ENCODE measurements around the gene CAMK1D.
"Not testable (repeated sequence)": the region's sequence is repeated elsewhere in the genome, so short reads cannot be mapped to it uniquely, and the experiment has no call there.

CAMK1D gene

GRCh38 chr10:12848439-12849173 is 499.3 kb downstream of the CAMK1D start:
- Histone ChIP-seq H3K36me3 (ENCODE audit: control insufficient read depth, insufficient read depth, low read length) (no peaks in the 10 kb centered on the region), H3K27ac (ENCODE audit: insufficient read depth, low read depth, low read length, poor library complexity, severe bottlenecking) (no peak overlapping the region), H3K9me3 (ENCODE audit: control insufficient read depth, low read length) (no peaks in the 10 kb centered on the region), H3K27me3 (ENCODE audit: control insufficient read depth, insufficient read depth, low read length, poor library complexity, severe bottlenecking) (no peaks in the 10 kb centered on the region), H3K4me1 (ENCODE audit: control insufficient read depth, insufficient read depth, low read length) (no peaks in the 10 kb centered on the region), H3K4me3 (ENCODE audit: insufficient read depth, low read depth, low read length) (no peak overlapping the region)
- WGBS, 2 experiments = 83 to 84% methylated on average over 11 of the region's 11 CpGs

GRCh38 chr10:12849319-12850181 is 500.2 kb downstream of the CAMK1D start:
- Histone ChIP-seq H3K27me3 (ENCODE audit: control insufficient read depth, insufficient read depth, low read length, poor library complexity, severe bottlenecking) (no peaks in the 10 kb centered on the region), H3K4me1 (ENCODE audit: control insufficient read depth, insufficient read depth, low read length) (no peaks in the 10 kb centered on the region), H3K36me3 (ENCODE audit: control insufficient read depth, insufficient read depth, low read length) (no peaks in the 10 kb centered on the region), H3K27ac (ENCODE audit: insufficient read depth, low read depth, low read length, poor library complexity, severe bottlenecking) (no peak overlapping the region), H3K4me3 (ENCODE audit: insufficient read depth, low read depth, low read length) (no peak overlapping the region), H3K9me3 (ENCODE audit: control insufficient read depth, low read length) (no peaks in the 10 kb centered on the region)
- WGBS, 2 experiments = 88 to 90% methylated on average over 20 of the region's 20 CpGs

- no peaks in the 10 kb centered on the region for H3K9me3 ChIP-seq (ENCODE audit: control insufficient read depth, low read length)
- no peak overlapping the region for H3K27ac ChIP-seq (ENCODE audit: insufficient read depth, low read depth, low read length, poor library complexity, severe bottlenecking)
- no peaks in the 10 kb centered on the region for H3K27me3 ChIP-seq (ENCODE audit: control insufficient read depth, insufficient read depth, low read length, poor library complexity, severe bottlenecking)
These were observed 503.3 kb downstream of the CAMK1D start for GRCh38 chr10:12852687-12853086.

GRCh38 chr10:12854988-12855387 is 505.6 kb downstream of the CAMK1D start:
- no peak overlapping the region for H3K27ac ChIP-seq (ENCODE audit: insufficient read depth, low read depth, low read length, poor library complexity, severe bottlenecking)
- no peak overlapping the region for H3K4me3 ChIP-seq (ENCODE audit: insufficient read depth, low read depth, low read length)
- no peaks in the 10 kb centered on the region for H3K27me3 ChIP-seq (ENCODE audit: control insufficient read depth, insufficient read depth, low read length, poor library complexity, severe bottlenecking)
- H3K9me3 ChIP-seq (ENCODE audit: control insufficient read depth, low read length) = no peaks in the 10 kb centered on the region
- H3K4me1 ChIP-seq (ENCODE audit: control insufficient read depth, insufficient read depth, low read length) = no peaks in the 10 kb centered on the region
- WGBS, 2 experiments = 50% methylated on average over 2 of the region's 2 CpGs
- H3K36me3 ChIP-seq (ENCODE audit: control insufficient read depth, insufficient read depth, low read length) = no peaks in the 10 kb centered on the region

More at GRCh38 chr10:12852687-12853086, 503.3 kb downstream of the CAMK1D start:
- WGBS, 2 experiments = 93 to 94% methylated on average over 2 of the region's 2 CpGs
- Histone ChIP-seq H3K4me1 (ENCODE audit: control insufficient read depth, insufficient read depth, low read length) (no peaks in the 10 kb centered on the region), H3K4me3 (ENCODE audit: insufficient read depth, low read depth, low read length) (no peak overlapping the region), H3K36me3 (ENCODE audit: control insufficient read depth, insufficient read depth, low read length) (no peaks in the 10 kb centered on the region)

GRCh38 chr10:12862459-12862858 is 513.1 kb downstream of the CAMK1D start:
- 88 to 92% methylated on average over 3 of the region's 3 CpGs for WGBS, 2 experiments
- Histone ChIP-seq H3K4me3 (ENCODE audit: insufficient read depth, low read depth, low read length) (no peak overlapping the region), H3K27ac (ENCODE audit: insufficient read depth, low read depth, low read length, poor library complexity, severe bottlenecking) (no peak overlapping the region), H3K4me1 (ENCODE audit: control insufficient read depth, insufficient read depth, low read length) (no peaks in the 10 kb centered on the region), H3K9me3 (ENCODE audit: control insufficient read depth, low read length) (no peaks in the 10 kb centered on the region), H3K27me3 (ENCODE audit: control insufficient read depth, insufficient read depth, low read length, poor library complexity, severe bottlenecking) (no peaks in the 10 kb centered on the region), H3K36me3 (ENCODE audit: control insufficient read depth, insufficient read depth, low read length) (no peaks in the 10 kb centered on the region)

- not testable (repeated sequence) for H3K4me3 ChIP-seq (ENCODE audit: insufficient read depth, low read depth, low read length); H3K4me1 ChIP-seq (ENCODE audit: control insufficient read depth, insufficient read depth, low read length); H3K36me3 ChIP-seq (ENCODE audit: control insufficient read depth, insufficient read depth, low read length); H3K27me3 ChIP-seq (ENCODE audit: control insufficient read depth, insufficient read depth, low read length, poor library complexity, severe bottlenecking); H3K27ac ChIP-seq (ENCODE audit: insufficient read depth, low read depth, low read length, poor library complexity, severe bottlenecking); H3K9me3 ChIP-seq (ENCODE audit: control insufficient read depth, low read length)
- WGBS, 2 experiments = 90 to 92% methylated on average over 6 of the region's 6 CpGs
These were observed 516.2 kb downstream of the CAMK1D start for GRCh38 chr10:12865515-12865914.

- H3K9me3 ChIP-seq (ENCODE audit: control insufficient read depth, low read length) = no peaks in the 10 kb centered on the region
- no peaks in the 10 kb centered on the region for H3K4me1 ChIP-seq (ENCODE audit: control insufficient read depth, insufficient read depth, low read length)
- WGBS, 2 experiments = 93 to 94% methylated on average over 5 of the region's 5 CpGs
- no peaks in the 10 kb centered on the region for H3K27me3 ChIP-seq (ENCODE audit: control insufficient read depth, insufficient read depth, low read length, poor library complexity, severe bottlenecking)
- H3K27ac ChIP-seq (ENCODE audit: insufficient read depth, low read depth, low read length, poor library complexity, severe bottlenecking) = no peak overlapping the region
- H3K36me3 ChIP-seq (ENCODE audit: control insufficient read depth, insufficient read depth, low read length) = no peaks in the 10 kb centered on the region
- no peak overlapping the region for H3K4me3 ChIP-seq (ENCODE audit: insufficient read depth, low read depth, low read length)
These were observed 518.9 kb downstream of the CAMK1D start for GRCh38 chr10:12868229-12868628.

- Histone ChIP-seq H3K27me3 (ENCODE audit: control insufficient read depth, insufficient read depth, low read length, poor library complexity, severe bottlenecking) (no peaks in the 10 kb centered on the region), H3K36me3 (ENCODE audit: control insufficient read depth, insufficient read depth, low read length) (no peaks in the 10 kb centered on the region), H3K9me3 (ENCODE audit: control insufficient read depth, low read length) (no peaks in the 10 kb centered on the region), H3K4me1 (ENCODE audit: control insufficient read depth, insufficient read depth, low read length) (no peaks in the 10 kb centered on the region), H3K27ac (ENCODE audit: insufficient read depth, low read depth, low read length, poor library complexity, severe bottlenecking) (no peak overlapping the region), H3K4me3 (ENCODE audit: insufficient read depth, low read depth, low read length) (no peak overlapping the region)
- WGBS, 2 experiments = 85 to 92% methylated on average over 3 of the region's 3 CpGs
These were observed 520.1 kb downstream of the CAMK1D start for GRCh38 chr10:12869427-12869826.

- H3K36me3 ChIP-seq (ENCODE audit: control insufficient read depth, insufficient read depth, low read length) = no peaks in the 10 kb centered on the region
- 93% methylated on average over 9 of the region's 9 CpGs for WGBS, 2 experiments
- H3K27me3 ChIP-seq (ENCODE audit: control insufficient read depth, insufficient read depth, low read length, poor library complexity, severe bottlenecking) = no peaks in the 10 kb centered on the region
- no peaks in the 10 kb centered on the region for H3K4me1 ChIP-seq (ENCODE audit: control insufficient read depth, insufficient read depth, low read length)
- H3K27ac ChIP-seq (ENCODE audit: insufficient read depth, low read depth, low read length, poor library complexity, severe bottlenecking) = no peak overlapping the region
- H3K4me3 ChIP-seq (ENCODE audit: insufficient read depth, low read depth, low read length) = no peak overlapping the region
- no peaks in the 10 kb centered on the region for H3K9me3 ChIP-seq (ENCODE audit: control insufficient read depth, low read length)
These were observed 523.2 kb downstream of the CAMK1D start for GRCh38 chr10:12872577-12872976.

- Histone ChIP-seq H3K4me3 (ENCODE audit: insufficient read depth, low read depth, low read length) (no peak overlapping the region), H3K9me3 (ENCODE audit: control insufficient read depth, low read length) (no peaks in the 10 kb centered on the region), H3K36me3 (ENCODE audit: control insufficient read depth, insufficient read depth, low read length) (no peaks in the 10 kb centered on the region), H3K27ac (ENCODE audit: insufficient read depth, low read depth, low read length, poor library complexity, severe bottlenecking) (no peak overlapping the region), H3K4me1 (ENCODE audit: control insufficient read depth, insufficient read depth, low read length) (no peaks in the 10 kb centered on the region), H3K27me3 (ENCODE audit: control insufficient read depth, insufficient read depth, low read length, poor library complexity, severe bottlenecking) (no peaks in the 10 kb centered on the region)
- 92 to 93% methylated on average over 8 of the region's 8 CpGs for WGBS, 2 experiments
These were observed 523.8 kb downstream of the CAMK1D start for GRCh38 chr10:12873172-12873571.
